AG10803 (cell line): ENCODE results near the gene FSTL4.

Experiments used
- DNase-seq: peaks from one replicate; pipeline ENCODE4 v3.0.0; 2010; ENCODE audit warnings: low read depth
- H3K4me3 ChIP-seq: 2 replicates; pipeline ENCODE4 v1.5.1; 2011; ENCODE audit warnings: mild to moderate bottlenecking, low read length, control low read depth
- CTCF ChIP-seq: conservative IDR thresholded peaks from 2 replicates; pipeline ENCODE4 v1.5.1; 2011; ENCODE audit warnings: mild to moderate bottlenecking, low read length, control low read depth, inconsistent platforms

The FSTL4 gene

GRCh38 chr5:133205204-133205603 is 407.1 kb downstream of the FSTL4 start:
- peak; percentile 25 for DNase-seq
- no peak for TF ChIP-seq CTCF
- no peak overlapping the region for H3K4me3 ChIP-seq

- H3K4me3 ChIP-seq = no peak overlapping the region
- no peak for DNase-seq
- TF ChIP-seq CTCF = no peak
Observed at GRCh38 chr5:133203317-133204305, 408.7 kb downstream of the FSTL4 start.

- TF ChIP-seq CTCF = no peak
- no peak overlapping the region for H3K4me3 ChIP-seq
- no peak for DNase-seq
Observed at GRCh38 chr5:133202066-133202665, 410.2 kb downstream of the FSTL4 start.

- TF ChIP-seq CTCF = no peak
- no peak for DNase-seq
Observed at GRCh38 chr5:133201310-133201709, 411.0 kb downstream of the FSTL4 start.

GRCh38 chr5:133200256-133200655 is 412.1 kb downstream of the FSTL4 start:
- no peak for TF ChIP-seq CTCF
- no peak overlapping the region for H3K4me3 ChIP-seq
- DNase-seq = no peak

More at GRCh38 chr5:133201310-133201709, 411.0 kb downstream of the FSTL4 start:
- H3K4me3 ChIP-seq = no peak overlapping the region

- no peak for DNase-seq
- TF ChIP-seq CTCF = no peak
- no peak overlapping the region for H3K4me3 ChIP-seq
Observed at GRCh38 chr5:133199417-133200178, 412.7 kb downstream of the FSTL4 start.
